GM21619 (cell line): ENCODE results near the gene D2HGDH.
A peak's percentile ranks its signal among the peaks of the same experiment; 100 is the strongest.
"Not testable (repeated sequence)": the region's sequence is repeated elsewhere in the genome, so short reads cannot be mapped to it uniquely, and the experiment has no call there.

ENCODE experiments used
- ATAC-seq: cut with Tn5 transposase; IDR thresholded peaks from one replicate; pipeline ENCODE4 v1.9.1; 2021; ENCODE audit not compliant: unreplicated experiment

The D2HGDH gene

DNA sequence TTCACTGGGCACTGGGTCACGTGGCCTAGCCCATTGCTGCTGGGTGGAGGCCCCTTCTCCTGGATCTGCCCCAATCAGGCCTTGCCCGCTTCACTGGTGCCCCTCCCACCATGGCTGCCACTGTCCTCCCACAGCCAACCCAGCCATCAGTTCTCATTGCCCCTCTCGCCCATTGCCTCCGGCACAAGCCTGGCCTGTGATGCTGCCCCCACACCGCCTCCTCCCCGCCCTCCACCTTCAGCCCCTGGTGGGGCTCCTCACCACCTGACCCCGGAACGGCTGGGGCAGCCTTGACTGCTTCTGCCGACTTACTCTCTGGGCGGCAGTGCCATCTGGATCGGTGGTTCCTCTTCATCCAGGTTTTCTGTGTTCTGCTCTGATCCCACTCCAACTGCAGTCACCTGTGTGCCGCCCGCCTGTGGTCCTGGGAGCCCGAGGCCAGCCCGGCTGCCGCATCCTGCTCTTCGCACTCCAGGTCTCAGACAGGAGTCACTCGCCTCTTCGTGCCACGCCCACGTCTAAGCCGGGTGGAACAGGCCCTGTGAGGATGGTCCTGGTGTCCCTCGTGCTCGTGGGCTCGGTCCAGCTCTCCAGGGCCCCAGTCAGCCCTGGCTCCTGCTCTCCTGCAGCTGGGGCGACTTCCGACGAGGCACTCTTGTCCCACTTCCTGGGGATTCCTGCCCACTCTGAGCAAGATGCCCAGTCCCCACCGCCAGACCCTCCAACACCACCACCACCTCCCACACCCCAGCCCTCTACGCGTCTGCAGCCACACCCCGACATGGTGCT lies 14.2 kb downstream of the D2HGDH start:
- no peak for ATAC-seq

DNA sequence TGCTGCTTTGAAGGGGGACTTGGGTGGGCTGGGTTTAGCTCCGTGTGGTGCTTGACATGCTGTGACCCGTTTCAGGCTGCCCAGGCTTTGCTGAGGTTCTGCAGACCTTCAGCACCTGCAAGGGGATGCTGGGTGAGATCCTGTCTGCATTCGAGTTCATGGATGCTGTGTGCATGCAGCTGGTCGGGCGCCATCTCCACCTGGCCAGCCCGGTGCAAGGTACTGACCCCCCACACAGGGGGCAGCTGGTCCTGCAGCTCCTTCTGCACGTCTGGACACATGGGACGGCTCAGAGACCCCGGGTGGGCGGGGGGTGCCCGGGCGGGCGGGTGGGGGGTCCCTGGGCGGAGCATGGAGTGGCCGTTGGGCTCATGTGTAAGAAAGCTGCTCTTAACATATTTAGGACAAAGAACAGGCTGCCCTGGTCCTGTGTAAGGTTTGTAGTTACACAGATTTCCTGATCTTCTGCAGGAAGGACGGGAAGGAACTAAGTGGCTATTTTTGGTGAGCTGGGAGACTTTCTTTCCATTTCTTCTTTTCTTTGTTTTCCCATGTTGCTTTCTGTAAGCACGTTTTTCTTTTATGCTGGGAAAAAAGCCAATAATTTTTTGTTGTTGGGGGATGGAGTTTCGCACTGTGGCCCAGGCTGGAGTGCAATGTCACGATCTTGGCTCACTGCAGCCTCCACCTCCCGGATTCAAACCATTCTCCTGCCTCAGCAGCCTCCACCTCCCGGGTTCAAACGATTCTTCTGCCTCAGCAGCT lies 15.8 kb downstream of the D2HGDH start:
- no peak for ATAC-seq

DNA sequence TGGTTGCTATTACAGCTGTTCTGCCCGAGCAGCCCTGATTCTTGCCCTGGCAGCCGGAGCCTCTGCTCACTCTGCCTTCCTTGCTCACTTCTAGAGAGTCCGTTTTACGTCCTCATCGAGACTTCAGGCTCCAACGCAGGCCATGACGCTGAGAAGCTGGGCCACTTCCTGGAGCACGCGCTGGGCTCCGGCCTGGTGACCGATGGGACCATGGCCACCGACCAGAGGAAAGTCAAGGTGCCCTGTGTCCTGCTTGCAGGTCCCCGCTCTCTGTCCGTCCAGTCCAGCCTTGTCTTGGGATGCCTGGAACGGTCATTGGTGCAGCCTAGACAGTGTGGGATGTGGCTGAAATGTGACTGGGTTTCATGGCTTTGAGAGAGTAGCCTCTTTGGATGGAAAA lies 16.7 kb downstream of the D2HGDH start:
- ATAC-seq = no peak

DNA sequence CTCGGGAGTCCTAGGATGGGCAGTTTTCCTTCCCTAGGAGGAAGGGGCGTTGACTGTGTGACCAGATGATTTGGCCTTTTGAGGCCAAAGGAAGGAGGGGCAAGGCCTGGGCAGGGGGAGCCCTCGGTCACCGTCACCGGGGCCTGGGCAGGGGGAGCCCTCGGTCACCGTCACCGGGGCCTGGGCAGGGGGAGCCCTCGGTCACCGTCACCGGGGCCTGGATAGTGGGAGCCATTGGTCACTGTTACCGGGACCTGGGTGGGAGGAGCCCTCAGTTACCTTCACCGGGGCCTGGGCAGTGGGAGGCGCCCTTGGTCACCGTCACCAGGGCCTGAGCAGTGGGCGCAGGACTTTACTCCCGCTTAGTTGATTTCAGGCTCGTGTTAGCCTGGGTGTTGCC lies 17.3 kb downstream of the D2HGDH start:
- no peak for ATAC-seq

DNA sequence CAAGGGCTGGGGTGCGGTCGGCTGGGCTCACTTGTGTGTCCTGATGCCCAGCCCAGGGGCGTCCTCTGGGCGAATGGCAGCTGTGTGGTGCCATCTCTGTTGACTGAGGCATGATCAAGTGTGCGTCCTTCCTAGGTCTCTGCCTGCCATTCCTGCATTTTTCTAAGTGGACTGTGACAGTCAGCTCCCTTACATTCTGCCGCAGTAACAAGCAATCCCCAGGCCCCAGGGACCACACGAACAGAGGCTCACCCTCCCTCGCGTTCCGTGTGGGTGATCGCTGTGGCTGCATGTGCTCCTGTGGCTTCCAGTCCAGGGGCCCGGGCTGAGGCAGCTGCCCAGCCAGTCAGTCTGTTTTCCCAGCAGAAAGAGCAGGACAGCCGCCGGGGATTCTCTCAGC lies 17.8 kb downstream of the D2HGDH start:
- no peak for ATAC-seq

DNA sequence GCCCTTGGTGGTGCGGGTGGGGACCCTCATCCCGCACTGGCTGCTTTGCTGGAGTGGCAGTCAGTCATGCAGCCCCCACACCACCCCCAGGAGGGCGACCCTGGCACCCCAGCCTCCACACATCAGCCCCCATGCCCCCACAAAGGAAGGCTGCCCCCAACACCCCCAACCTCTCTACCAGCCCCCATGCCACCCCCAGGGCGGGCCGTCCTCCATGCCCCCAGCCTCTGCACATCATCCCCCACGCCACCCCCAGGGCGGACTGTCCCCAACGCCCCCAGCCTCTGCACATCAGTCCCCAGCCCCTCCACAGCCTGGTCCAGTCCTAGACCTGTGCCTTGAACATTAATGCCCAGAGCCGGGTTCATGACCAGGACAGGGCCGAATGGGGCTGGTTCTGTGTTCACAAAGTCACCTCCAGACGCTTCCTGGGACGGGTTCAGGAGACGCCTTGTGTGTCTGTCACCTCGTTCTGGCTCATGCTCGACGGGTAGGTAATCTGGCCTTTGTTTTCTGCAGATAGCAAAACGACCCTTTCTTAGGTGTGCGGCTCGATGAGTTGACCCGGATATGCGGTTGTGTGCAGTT lies 18.4 kb downstream of the D2HGDH start:
- no peak for ATAC-seq

DNA sequence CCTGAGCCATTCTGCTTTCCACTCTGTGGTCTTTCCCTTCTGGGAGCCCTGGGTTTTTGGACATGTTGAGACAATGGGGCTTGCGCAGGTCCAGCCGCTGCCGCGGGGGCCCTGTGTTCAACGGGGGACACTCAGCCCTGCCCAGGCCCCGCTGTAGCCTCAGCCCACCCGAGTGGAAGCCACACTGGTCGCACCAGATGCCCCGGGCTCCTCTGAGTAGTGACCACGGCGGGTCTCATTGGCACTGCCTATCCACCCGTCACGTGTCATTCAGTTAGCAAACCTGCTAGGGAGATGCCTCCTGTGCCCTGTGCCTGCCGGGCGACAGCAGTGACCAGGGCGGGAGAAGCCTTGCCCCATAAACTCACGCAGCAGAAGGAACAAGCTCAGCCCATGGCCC lies 19.1 kb downstream of the D2HGDH start:
- ATAC-seq = no peak

DNA sequence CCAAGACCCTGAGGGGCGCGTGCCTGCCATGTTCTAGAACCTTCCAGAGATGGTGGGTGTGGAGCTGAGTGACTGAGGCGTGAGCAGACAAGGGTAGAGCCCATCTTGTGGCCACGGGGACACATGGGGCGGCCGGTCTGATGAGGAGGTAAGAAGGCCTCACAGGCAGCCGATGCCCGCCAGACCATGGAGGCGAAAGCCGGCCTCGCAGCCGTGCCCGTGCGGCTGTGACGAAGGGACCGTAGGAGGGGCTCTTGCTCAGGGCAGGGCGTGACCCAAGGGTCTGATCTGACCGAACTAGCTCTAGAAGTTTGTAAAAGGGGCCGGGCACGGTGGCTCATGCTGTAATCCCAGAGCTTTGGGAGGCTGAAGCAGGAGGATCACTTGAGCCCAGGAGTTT lies 19.6 kb downstream of the D2HGDH start:
- ATAC-seq = no peak

DNA sequence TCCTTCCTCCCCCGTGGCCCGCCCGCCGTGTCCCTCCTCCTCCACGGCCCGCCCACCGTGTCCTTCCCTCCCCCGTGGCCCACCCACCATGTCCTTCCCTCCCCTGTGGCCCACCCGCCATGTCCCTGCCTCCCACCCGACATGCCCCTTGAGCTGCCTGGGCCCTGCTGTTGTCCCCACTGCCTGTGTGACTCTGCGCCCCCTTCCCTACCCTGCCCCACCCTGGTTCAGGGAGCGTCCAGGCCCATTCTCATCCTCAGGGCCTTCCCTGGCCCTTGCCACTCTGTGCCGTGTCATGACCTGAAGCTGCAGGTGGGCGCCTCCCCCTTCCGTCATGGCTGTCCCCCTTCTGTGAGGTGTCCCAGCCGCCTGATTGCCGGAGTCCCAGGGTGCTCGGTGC lies 20.7 kb downstream of the D2HGDH start:
- ATAC-seq = no peak

DNA sequence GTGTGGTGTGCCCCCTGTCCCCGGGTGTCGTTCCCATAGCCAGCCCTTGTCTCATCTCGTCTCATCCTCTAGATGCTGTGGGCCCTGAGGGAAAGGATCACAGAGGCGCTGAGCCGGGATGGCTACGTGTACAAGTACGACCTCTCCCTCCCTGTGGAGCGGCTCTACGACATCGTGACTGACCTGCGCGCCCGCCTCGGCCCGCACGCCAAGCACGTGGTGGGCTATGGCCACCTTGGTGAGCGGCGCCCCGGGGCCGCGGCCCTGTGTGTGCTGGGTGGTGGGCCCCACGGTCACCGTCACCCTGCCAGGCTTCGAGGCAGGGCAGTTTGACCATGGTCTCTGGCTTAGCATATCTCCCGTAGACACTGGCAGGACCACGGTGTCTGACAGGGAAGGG lies 21.3 kb downstream of the D2HGDH start:
- ATAC-seq = no peak

DNA sequence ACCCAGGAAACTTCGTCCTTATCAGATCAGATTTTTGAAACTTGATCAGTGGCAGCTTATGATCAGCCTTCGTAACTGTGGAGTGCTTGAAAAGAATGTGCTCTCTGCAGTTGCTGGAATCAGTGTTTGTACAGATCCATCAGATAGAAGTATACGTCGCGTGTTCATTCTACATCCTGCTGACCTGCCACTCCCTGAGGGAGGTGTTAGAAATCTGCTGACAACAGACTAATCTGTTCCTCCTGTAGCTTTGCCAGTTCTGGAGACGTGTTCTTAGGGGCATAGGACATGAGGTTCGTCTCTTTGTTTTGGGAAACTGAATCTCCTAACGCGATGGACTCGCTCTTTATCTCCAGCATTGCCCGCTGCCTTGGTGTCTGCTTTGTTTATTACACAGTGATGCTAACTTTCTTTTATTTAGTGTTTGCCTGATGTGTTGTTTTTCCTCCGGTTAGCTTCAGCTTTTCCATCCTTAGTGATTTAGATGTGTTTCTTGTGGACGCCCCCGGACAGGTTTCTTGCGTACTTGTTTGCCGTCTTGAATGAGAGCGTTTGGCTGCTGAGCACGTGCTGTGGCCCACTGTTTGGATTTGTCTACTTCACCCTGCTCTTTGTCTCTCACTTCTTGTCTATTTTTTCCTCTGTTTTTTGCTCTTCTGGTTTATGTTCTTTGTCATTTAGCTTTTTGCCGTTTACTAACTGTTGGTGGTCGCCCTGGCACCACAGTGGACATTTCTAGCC lies 24.8 kb downstream of the D2HGDH start:
- no peak for ATAC-seq

DNA sequence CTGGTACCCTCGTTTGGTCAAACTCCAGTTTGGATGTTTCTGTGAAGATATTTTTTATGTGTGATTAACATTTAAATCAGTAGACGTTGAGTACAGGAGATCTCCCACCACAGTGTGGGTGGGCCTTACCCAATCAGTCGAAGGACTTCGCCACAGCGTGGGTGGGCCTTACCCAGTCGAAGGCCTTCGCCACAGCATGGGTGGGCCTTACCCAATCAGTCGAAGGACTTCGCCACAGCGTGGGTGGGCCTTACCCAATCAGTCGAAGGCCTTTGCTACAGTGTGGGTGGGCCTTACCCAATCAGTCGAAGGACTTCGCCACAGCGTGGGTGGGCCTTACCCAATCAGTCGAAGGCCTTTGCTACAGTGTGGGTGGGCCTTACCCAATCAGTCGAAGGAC lies 25.5 kb downstream of the D2HGDH start:
- ATAC-seq = not testable (repeated sequence)

DNA sequence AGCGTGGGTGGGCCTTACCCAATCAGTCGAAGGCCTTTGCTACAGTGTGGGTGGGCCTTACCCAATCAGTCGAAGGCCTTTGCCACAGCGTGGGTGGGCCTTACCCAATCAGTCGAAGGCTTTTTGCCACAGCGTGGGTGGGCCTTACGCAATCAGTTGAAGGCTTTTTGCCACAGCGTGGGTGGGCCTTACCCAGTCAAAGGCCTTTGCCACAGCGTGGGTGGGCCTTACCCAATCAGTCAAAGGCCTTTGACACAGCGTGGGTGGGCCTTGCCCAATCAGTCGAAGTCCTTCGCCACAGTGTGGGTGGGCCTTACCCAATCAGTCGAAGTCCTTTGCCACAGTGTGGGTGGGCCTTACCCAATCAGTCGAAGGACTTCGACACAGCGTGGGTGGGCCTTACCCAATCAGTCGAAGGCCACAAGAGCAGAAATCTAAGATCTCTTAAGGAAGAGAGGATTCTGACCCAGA lies 25.9 kb downstream of the D2HGDH start:
- ATAC-seq = no peak

DNA sequence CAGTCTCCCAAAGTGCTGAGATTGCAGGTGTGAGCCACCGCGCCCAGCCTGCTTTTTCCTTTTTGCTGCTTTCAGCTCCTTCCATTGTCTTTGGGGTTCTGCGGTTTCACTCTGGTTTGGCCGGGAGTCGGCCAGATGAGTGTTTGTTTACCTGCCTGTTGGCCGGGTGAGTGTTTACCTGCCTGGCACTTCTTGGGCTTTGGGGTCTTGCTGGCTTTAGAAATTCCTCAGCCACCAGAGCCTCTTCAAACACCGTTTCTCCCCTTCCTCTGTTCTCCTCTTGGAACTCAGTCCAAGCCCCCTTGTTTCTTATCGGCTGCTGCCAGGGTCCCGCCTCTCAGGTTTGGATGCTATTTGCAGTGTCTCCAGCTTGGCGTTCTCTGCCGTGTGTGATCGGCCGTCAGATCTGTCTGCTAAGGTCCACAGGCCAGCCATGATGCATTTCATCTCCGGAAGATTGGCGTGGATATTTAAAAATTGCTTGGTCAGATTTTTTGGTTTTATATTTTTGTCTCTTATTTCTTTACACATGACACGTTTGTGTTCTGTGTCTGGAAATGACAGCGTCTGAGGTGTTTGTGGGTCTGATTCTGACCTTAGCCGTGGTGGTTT lies 28.0 kb downstream of the D2HGDH start:
- ATAC-seq = no peak

DNA sequence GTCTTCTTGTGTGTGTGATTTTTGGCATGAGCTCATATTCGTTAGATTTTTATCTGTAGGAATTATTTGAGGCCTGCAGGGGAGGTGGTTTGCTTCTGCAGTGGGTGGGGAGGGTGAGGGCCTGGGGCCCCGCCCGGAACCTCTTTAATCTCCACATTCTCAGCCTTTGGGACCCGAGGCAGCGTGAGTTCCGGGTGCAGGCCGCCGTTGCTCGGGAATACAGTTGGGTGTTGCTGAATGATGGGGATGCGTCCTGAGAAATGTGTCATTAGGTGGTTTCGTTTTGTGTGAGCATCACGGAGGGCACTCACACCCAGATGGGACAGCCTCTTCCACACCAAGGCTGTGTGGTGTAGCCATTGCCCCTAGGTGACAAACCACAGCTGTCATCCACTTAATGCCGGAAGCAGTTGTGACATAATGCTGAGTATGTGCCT lies 28.5 kb downstream of the D2HGDH start:
- ATAC-seq = peak; percentile 66

DNA sequence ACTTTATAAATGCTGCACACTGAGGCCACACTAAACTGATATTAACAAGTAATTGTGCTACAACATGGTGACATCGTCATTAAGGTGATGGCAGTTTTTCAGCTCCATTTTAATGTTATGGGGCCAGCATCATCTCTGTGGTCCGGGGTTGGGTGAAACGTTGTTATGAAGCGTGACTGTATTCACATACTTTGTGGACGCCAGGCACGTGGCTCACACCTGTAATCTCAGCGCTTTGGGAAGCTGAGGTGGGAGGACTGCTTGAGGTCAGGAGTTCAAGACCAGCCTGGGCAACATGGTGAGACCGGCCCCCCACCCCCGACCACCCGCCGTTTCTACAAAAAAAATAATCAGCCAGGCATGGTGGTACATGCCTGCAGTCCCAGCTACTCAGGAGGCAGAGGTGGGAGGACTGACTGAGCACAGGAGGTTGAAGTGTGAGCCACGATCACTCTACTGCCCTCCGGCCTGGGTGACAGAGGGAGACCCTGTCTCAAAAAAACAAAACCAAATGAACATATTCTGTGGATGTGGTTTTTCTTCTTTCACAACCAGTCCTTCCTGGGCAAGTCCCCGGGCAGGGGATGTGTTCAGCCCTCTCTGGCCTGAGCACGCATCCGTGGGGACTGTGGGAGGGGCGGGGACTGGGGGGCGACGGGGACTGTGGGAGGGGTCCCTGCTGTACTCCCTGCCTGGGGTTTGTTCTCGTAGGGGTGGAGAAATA lies 29.3 kb downstream of the D2HGDH start:
- no peak for ATAC-seq

DNA sequence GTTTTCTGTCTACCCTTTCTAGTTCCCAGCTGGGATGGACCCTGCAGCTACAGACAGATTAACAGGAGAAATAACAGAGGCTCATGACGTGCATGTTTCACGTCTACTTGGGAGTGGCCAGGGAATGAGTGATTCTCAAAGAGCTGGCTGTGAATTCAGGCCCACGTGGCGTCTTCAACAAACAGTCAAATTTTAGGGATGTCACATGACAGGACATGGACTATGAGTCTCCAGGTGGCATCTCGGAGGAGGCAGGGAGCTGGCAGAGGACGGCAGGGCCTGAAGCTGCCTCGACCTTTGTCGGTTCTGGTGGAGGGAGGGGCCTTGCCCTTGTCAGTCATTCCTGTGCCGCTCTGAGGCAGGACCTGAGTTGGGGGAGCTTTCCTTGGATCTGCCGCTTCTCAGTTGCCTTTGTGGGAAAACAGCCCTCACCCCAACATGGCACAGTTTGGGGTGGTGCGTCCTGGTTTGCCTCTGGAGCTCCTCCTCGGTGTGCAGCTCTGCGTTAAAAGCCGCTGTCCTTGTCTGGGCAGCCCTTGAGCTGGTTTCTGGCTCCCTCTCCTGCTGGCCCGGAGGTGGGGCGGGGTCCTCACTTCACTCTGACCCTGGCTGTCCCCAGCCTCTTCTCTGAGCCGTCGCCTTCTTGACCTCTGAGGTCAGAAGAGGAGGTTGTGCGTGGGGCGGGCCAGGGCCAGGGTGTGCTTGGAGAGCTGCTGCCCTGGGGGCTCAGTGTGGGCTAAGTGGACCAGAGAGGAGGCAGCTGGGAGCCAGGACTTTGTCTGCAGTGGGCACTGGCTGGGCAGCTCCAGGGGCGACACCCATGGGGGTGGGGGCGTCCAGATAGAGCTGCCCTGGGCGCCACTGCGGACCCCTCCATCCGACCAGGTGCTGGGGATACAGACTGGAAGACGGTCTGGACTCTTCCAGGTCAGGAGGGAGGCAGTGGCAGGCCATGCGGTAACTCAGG lies 30.1 kb downstream of the D2HGDH start:
- ATAC-seq = no peak

DNA sequence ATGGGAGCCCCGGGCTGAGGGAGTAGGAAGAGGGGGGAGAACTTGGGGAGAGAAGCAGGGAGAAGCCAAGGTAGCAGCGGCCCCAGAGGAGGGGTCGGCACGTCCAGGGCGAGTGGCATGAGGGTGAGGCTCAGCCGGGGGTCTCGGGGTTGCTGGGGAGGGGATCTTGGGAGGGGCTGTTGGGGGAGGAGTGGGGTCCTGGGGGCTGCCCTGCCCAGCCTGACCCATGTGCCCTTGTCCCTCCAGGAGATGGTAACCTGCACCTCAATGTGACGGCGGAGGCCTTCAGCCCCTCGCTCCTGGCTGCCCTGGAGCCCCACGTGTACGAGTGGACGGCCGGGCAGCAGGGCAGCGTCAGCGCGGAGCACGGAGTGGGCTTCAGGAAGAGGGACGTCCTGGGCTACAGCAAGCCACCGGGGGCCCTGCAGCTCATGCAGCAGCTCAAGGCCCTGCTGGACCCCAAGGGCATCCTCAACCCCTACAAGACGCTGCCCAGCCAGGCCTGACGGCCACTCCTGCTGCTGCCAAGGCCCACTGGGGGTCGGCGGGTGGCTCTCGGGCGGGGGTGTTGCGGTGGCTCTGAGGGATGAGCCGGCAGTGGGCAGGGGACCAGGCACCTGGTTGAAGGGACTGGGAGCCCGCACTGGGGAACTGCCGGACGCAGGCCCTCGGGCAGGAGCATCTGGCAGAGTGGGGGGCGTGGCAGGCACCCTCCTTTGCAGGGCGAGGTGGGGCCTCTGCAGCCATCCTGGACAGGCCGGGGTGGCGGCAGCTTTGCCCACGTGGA lies 33.2 kb downstream of the D2HGDH start:
- ATAC-seq = no peak
